GM21529 (cell line): ENCODE results near the gene ELOVL4.

ENCODE experiments used
- ATAC-seq: cut with Tn5 transposase; IDR thresholded peaks from one replicate; pipeline ENCODE4 v1.9.1; 2021; ENCODE audit not compliant: unreplicated experiment

ELOVL4 gene

GRCh38 chr6:79947191-79948186, at the start of gene ELOVL4:
ELOVL4 (minus strand) TSS chr6:79947553; CDS start chr6:79947279, 274 bp downstream.
- no peak for ATAC-seq

DNA sequence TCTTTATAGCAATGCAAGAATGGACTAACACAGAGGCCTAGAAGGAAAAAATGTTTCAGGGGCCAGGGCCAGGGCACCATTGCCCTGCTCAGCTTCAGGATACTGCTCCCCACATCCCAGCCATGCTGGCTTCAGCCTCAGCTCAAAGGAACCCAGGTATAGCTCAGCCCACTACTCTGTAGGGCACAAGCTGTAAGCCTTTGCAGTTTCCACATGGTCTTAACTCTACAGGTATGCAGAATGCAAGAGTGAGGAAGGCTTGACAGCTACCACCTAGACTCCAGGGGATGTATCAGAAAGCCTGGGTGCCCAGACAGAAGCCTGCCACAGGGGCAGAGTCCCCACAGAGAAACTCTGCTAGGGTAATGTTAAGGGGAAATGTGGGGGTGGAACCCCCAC, 46.6 kb upstream of the ELOVL4 start:
- no peak for ATAC-seq

GRCh38 chr6:79993012-79993910, 45.9 kb upstream of the ELOVL4 start:
- no peak for ATAC-seq

GRCh38 chr6:79989641-79990040, 42.3 kb upstream of the ELOVL4 start:
- no peak for ATAC-seq

DNA sequence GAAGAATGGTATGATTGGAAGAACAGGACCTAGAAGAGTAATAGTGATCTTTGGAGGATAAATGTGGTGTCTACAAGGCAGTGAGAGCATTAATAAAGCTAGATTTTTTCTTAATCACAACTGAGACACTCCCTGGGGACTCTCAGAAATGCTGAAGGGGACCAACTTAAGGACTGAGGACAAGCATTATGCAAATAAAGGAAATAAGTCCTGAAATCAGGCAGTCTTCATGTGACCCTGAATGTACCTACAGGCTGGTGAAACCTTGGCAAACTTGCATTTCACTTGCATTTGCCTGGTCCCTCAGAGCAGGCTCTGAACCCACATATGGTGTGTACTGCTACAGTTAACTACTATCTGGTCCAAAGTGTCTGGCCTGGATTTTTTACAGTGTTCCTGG, 37.8 kb upstream of the ELOVL4 start:
- peak; percentile 51 for ATAC-seq

DNA sequence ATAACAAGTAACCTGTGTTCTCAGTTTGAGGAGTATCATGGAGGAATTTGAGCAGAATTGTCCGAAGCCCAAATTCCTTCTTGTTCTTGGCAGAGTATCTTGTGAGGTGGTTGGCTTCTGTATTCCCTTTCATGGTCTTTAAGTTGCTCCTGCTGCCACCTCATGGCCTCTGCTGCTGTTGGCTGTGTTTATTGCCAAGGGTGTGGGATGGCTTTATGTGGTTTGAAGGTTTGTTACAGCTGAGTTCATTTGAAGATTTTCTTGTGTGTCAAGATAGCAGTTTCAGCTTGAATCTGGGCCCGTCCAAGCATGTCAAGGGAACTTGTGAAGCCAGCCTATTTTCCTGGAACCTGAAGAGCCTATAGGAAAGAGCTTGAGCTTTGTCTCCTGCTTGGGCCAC, 36.9 kb upstream of the ELOVL4 start:
- peak; percentile 56 for ATAC-seq

DNA sequence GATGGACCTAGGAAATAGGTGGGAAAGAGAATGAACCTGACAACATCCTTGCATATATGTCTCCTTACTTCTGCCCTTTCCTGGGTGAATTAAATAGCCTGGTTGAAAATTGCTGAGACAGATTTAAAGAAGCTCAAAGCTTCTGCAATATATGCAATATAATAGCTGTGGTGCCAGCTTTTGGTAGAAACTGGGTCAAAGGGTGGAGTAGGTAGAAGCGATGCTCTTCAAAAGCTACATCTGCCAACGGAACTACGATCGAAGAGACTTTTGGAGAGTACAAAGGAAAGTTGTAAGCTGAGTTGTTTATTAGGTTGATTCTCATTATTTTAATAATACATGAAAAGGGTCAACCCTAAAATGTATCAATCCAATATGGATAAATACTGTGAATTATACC, 34.3 kb upstream of the ELOVL4 start:
- no peak for ATAC-seq

- no peak for ATAC-seq
Measured at GRCh38 chr6:79971193-79971592, 23.8 kb upstream of the ELOVL4 start.

GRCh38 chr6:79969784-79970183, 22.4 kb upstream of the ELOVL4 start:
- no peak for ATAC-seq

DNA sequence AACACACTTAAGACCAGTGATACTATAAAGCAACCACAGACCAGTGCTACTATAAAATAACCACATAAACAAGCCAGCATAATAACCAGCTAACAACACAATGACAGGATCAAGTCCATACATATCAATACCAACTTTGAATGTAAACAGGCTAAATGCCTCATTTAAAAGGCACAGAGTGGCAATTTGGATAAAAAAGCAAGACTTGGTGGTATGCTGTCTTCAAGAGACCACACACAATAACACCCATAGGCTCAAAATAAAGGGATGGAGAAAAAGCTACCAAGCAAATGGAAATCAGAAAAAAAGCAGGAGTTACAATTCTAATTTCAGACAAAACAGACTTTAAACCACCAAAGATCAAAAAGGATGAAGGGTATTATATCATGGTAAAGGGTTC, 19.8 kb upstream of the ELOVL4 start:
- ATAC-seq, result no peak

DNA sequence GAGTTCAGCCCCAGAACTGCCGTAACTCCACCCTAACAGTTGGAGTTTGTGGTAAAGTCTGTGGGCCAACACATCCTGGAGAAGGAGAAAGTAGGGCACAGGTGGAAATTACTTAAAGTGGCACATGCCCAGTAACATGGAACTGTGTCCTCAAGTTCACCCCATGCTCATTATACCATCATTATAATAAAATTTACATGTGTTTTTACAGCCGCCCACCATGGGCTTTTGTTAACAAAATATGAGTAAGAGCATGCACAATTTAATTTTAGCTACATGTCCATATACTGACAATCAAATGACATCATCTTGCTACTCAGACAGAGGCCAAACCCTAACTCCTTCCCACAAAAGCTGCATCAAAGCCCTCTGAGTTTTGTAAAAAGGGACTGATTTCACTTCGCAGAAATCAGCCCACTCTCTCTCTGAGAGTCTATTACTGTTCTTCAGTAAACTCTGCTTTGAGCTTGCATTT, 17.3 kb upstream of the ELOVL4 start:
- ATAC-seq, result no peak

GRCh38 chr6:79954849-79955248, 7.5 kb upstream of the ELOVL4 start:
- ATAC-seq, result no peak

GRCh38 chr6:79949233-79949632, 1.9 kb upstream of the ELOVL4 start:
- ATAC-seq, result peak; percentile 71

GRCh38 chr6:79946272-79947190, 822 bp downstream of the ELOVL4 start:
- no peak for ATAC-seq

DNA sequence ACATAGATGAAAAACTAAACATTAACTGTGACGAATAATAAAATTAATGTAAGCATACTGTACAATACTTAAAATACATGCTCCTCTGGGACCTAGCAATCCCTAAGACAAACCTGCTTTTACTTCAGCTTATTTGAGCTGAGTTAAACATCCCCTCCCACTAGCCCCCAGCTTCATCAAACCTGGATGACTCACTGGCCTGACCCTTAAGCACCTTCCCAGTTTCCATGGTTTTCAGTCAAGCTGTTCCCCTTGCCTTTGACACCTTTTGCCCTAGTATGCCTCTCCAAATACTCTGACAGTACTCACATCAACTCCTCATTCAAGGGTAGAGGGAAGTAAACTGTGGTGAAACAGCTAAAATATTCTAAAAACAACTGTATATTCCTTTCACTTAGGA, 4.2 kb downstream of the ELOVL4 start:
- no peak for ATAC-seq

GRCh38 chr6:79941489-79942151, 5.7 kb downstream of the ELOVL4 start:
- ATAC-seq, result no peak

GRCh38 chr6:79928478-79928998, 18.8 kb downstream of the ELOVL4 start:
- no peak for ATAC-seq

DNA sequence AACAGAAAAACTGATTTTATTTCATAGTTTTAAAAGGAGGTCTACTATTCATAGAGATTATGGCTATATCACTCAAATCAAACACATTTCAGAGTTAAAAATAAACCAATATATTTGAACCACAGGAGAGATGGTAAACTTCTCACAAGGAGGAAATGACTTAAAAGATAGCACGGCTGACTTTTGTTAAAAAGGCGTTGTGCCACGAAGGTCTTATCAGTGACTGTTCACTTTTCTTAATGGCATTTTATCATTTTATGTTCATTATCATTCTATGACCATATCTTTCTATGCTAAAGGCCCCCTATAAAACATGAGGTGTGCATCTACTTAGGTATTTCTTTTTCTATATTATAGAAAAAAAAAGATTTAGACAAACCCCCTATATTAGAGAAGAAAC, 19.6 kb downstream of the ELOVL4 start:
- no peak for ATAC-seq

- ATAC-seq, result no peak
Measured at GRCh38 chr6:79923270-79923669, 24.1 kb downstream of the ELOVL4 start.

GRCh38 chr6:79922018-79922417, 25.3 kb downstream of the ELOVL4 start:
- no peak for ATAC-seq
